ENCODE data around the gene NSG1.
"Not testable (repeated sequence)": the region's sequence is repeated elsewhere in the genome, so short reads cannot be mapped to it uniquely, and the experiment has no call there.

The NSG1 gene

GRCh38 chr4:4421356-4421755 is 34.5 kb downstream of the NSG1 start:
- no peaks in the 10 kb centered on the region for H3K9me3 ChIP-seq (ENCODE audit: low read depth, low read length)
- no peak overlapping the region for H3K4me3 ChIP-seq
- no peak for DNase-seq (ENCODE audit: low read depth, low spot score)
- TF ChIP-seq POLR2AphosphoS5 (IDR thresholded peaks at IDR 0.05; ENCODE audit: borderline replicate concordance, low read depth, low read length) (no peak), EZH2 (IDR thresholded peaks at IDR 0.05) (no peak), FOXP2 (optimal IDR thresholded peaks at IDR 0.05; ENCODE audit: control extremely low read depth, extremely low read length, insufficient read depth) (no peak)
- peaks cover 26% of the 10 kb centered on the region; the same call in 1 of the 2 replicates for H3K36me3 ChIP-seq (ENCODE audit: insufficient read depth, low read length)
- H3K27ac ChIP-seq: no peak overlapping the region
- H3K9ac ChIP-seq (ENCODE audit: insufficient read length): no peak overlapping the region

- H3K27ac ChIP-seq; H3K9ac ChIP-seq (ENCODE audit: insufficient read length); DNase-seq (ENCODE audit: low read depth, low spot score); H3K4me3 ChIP-seq; H3K9me3 ChIP-seq (ENCODE audit: low read depth, low read length): not testable (repeated sequence)
- H3K36me3 ChIP-seq (ENCODE audit: insufficient read depth, low read length): peaks cover 26% of the 10 kb centered on the region; the same call in 1 of the 2 replicates
These were observed 35.2 kb downstream of the NSG1 start for GRCh38 chr4:4422117-4422516.

GRCh38 chr4:4422856-4423499 is 36.1 kb downstream of the NSG1 start:
- DNase-seq (ENCODE audit: low read depth, low spot score): no peak
- no peak overlapping the region for H3K27ac ChIP-seq

GRCh38 chr4:4423706-4424498 is 37.0 kb downstream of the NSG1 start:
- Histone ChIP-seq H3K36me3 (ENCODE audit: insufficient read depth, low read length) (peaks cover 19% of the 10 kb centered on the region; the same call in 1 of the 2 replicates), H3K9ac (ENCODE audit: insufficient read length) (no peak overlapping the region), H3K4me3 (no peak overlapping the region), H3K9me3 (ENCODE audit: low read depth, low read length) (no peaks in the 10 kb centered on the region), H3K27ac (no peak overlapping the region)
- TF ChIP-seq POLR2AphosphoS5 (IDR thresholded peaks at IDR 0.05; ENCODE audit: borderline replicate concordance, low read depth, low read length) (no peak), EZH2 (IDR thresholded peaks at IDR 0.05) (no peak), FOXP2 (optimal IDR thresholded peaks at IDR 0.05; ENCODE audit: control extremely low read depth, extremely low read length, insufficient read depth) (no peak)
- DNase-seq (ENCODE audit: low read depth, low spot score): no peak

More at GRCh38 chr4:4422856-4423499, 36.1 kb downstream of the NSG1 start:
- H3K4me3 ChIP-seq: no peak overlapping the region
- no peak overlapping the region for H3K9ac ChIP-seq (ENCODE audit: insufficient read length)
- H3K9me3 ChIP-seq (ENCODE audit: low read depth, low read length): no peaks in the 10 kb centered on the region
- TF ChIP-seq FOXP2 (optimal IDR thresholded peaks at IDR 0.05; ENCODE audit: control extremely low read depth, extremely low read length, insufficient read depth) (no peak), POLR2AphosphoS5 (IDR thresholded peaks at IDR 0.05; ENCODE audit: borderline replicate concordance, low read depth, low read length) (no peak), EZH2 (IDR thresholded peaks at IDR 0.05) (no peak)
- H3K36me3 ChIP-seq (ENCODE audit: insufficient read depth, low read length): peaks cover 26% of the 10 kb centered on the region; the same call in 1 of the 2 replicates

- TF ChIP-seq EZH2 (IDR thresholded peaks at IDR 0.05) (no peak), POLR2AphosphoS5 (IDR thresholded peaks at IDR 0.05; ENCODE audit: borderline replicate concordance, low read depth, low read length) (no peak), FOXP2 (optimal IDR thresholded peaks at IDR 0.05; ENCODE audit: control extremely low read depth, extremely low read length, insufficient read depth) (no peak)
These were observed 37.7 kb downstream of the NSG1 start for GRCh38 chr4:4424499-4425115.

GRCh38 chr4:4425119-4425690 is 38.3 kb downstream of the NSG1 start:
- Histone ChIP-seq H3K27ac (no peak overlapping the region), H3K4me3 (no peak overlapping the region), H3K36me3 (ENCODE audit: insufficient read depth, low read length) (peaks cover 6% of the 10 kb centered on the region; the same call in 1 of the 2 replicates), H3K9ac (ENCODE audit: insufficient read length) (no peak overlapping the region), H3K9me3 (ENCODE audit: low read depth, low read length) (no peaks in the 10 kb centered on the region)
- no peak for DNase-seq (ENCODE audit: low read depth, low spot score)
- no peak for TF ChIP-seq EZH2 (IDR thresholded peaks at IDR 0.05)
- TF ChIP-seq FOXP2 (optimal IDR thresholded peaks at IDR 0.05; ENCODE audit: control extremely low read depth, extremely low read length, insufficient read depth): no peak
- TF ChIP-seq POLR2AphosphoS5 (IDR thresholded peaks at IDR 0.05; ENCODE audit: borderline replicate concordance, low read depth, low read length): no peak

More at GRCh38 chr4:4424499-4425115, 37.7 kb downstream of the NSG1 start:
- Histone ChIP-seq H3K36me3 (ENCODE audit: insufficient read depth, low read length) (peaks cover 12% of the 10 kb centered on the region; the same call in 1 of the 2 replicates), H3K27ac (no peak overlapping the region), H3K9me3 (ENCODE audit: low read depth, low read length) (no peaks in the 10 kb centered on the region), H3K9ac (ENCODE audit: insufficient read length) (no peak overlapping the region), H3K4me3 (no peak overlapping the region)
- DNase-seq (ENCODE audit: low read depth, low spot score): no peak

- Histone ChIP-seq H3K9me3 (ENCODE audit: low read depth, low read length) (no peaks in the 10 kb centered on the region), H3K4me3 (no peak overlapping the region), H3K36me3 (ENCODE audit: insufficient read depth, low read length) (peaks cover 2% of the 10 kb centered on the region; the same call in 1 of the 2 replicates), H3K27ac (no peak overlapping the region), H3K9ac (ENCODE audit: insufficient read length) (no peak overlapping the region)
- no peak for DNase-seq (ENCODE audit: low read depth, low spot score)
- TF ChIP-seq FOXP2 (optimal IDR thresholded peaks at IDR 0.05; ENCODE audit: control extremely low read depth, extremely low read length, insufficient read depth): no peak
- TF ChIP-seq EZH2 (IDR thresholded peaks at IDR 0.05): no peak
- no peak for TF ChIP-seq POLR2AphosphoS5 (IDR thresholded peaks at IDR 0.05; ENCODE audit: borderline replicate concordance, low read depth, low read length)
These were observed 38.8 kb downstream of the NSG1 start for GRCh38 chr4:4425696-4426095.

- DNase-seq (ENCODE audit: low read depth, low spot score): no peak
- H3K36me3 ChIP-seq (ENCODE audit: insufficient read depth, low read length): no peaks in the 10 kb centered on the region
- no peaks in the 10 kb centered on the region for H3K9me3 ChIP-seq (ENCODE audit: low read depth, low read length)
- H3K4me3 ChIP-seq: no peak overlapping the region
- no peak overlapping the region for H3K27ac ChIP-seq
- TF ChIP-seq EZH2 (IDR thresholded peaks at IDR 0.05) (no peak), POLR2AphosphoS5 (IDR thresholded peaks at IDR 0.05; ENCODE audit: borderline replicate concordance, low read depth, low read length) (no peak), FOXP2 (optimal IDR thresholded peaks at IDR 0.05; ENCODE audit: control extremely low read depth, extremely low read length, insufficient read depth) (no peak)
- H3K9ac ChIP-seq (ENCODE audit: insufficient read length): no peak overlapping the region
These were observed 39.7 kb downstream of the NSG1 start for GRCh38 chr4:4426511-4427120.

All from SK-N-MC (cell line).